Measurements from ENCODE around the gene ENTPD6.

DNA sequence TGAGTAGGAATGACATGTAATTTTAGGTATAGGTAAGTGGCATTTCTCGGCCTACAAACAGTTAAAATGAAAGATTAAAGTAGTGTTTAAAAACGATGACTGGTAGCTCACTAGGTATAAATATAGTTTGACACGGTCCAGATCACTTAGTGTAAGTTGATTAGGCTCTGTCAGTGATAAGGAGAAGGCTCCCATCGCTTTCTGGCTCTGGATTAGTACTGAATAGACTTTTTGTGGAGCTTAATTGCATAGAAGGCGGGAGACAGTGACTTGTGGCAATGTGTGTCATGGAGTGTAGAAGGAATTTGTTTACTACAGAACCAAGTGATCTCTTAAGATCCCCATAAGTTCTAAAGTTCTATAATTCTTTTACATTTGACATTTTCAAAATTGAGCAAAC, 59.1 kb downstream of the ENTPD6 start:
- TF ChIP-seq, protein P1, sequence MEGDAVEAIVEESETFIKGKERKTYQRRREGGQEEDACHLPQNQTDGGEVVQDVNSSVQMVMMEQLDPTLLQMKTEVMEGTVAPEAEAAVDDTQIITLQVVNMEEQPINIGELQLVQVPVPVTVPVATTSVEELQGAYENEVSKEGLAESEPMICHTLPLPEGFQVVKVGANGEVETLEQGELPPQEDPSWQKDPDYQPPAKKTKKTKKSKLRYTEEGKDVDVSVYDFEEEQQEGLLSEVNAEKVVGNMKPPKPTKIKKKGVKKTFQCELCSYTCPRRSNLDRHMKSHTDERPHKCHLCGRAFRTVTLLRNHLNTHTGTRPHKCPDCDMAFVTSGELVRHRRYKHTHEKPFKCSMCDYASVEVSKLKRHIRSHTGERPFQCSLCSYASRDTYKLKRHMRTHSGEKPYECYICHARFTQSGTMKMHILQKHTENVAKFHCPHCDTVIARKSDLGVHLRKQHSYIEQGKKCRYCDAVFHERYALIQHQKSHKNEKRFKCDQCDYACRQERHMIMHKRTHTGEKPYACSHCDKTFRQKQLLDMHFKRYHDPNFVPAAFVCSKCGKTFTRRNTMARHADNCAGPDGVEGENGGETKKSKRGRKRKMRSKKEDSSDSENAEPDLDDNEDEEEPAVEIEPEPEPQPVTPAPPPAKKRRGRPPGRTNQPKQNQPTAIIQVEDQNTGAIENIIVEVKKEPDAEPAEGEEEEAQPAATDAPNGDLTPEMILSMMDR (IDR thresholded peaks at IDR 0.05 in 8 of 11, conservative IDR thresholded peaks at IDR 0.05 in 3 of 11): no peak
- no peak for TF ChIP-seq POLR2AphosphoS5 (IDR thresholded peaks at IDR 0.05)
- no peak for TF ChIP-seq POLR2A (IDR thresholded peaks at IDR 0.05)

All from spleen (tissue), 7 donors.